NCI-H2107 treated with DMSO at 0.1 percent for 48 hours (cell line): Measurements from ENCODE around the gene ZCCHC24.
"Not testable (repeated sequence)": the region's sequence is repeated elsewhere in the genome, so short reads cannot be mapped to it uniquely, and the experiment has no call there.

ENCODE experiments used
- DNase-seq: peaks from one replicate; lab custom pipeline; 2025; ENCODE audit not compliant: unreplicated experiment; lab: John Stamatoyannopoulos, UW

Gene ZCCHC24

GRCh38 chr10:79332610-79333315 lies 112.7 kb downstream of the ZCCHC24 start:
- not testable (repeated sequence) for DNase-seq
